HG02623 (cell line): Measurements from ENCODE around the gene CAPN2.

ENCODE experiments used
- ATAC-seq: cut with Tn5 transposase; IDR thresholded peaks from one replicate; pipeline ENCODE4 v1.9.1; 2021; ENCODE audit warnings: moderate library complexity; ENCODE audit not compliant: unreplicated experiment

CAPN2 gene

GRCh38 chr1:223824712-223825111 is 112.4 kb downstream of the CAPN2 start:
- no peak for ATAC-seq
